Kidney (tissue), 14 donors: ENCODE data around the gene NR6A1. TPM values are rescaled to one million over a fixed set of nuclear protein-coding genes. Genes with fewer than 3 reads are reported as not detected.

ENCODE experiments used
- DNase-seq, 5 donors: peaks; one replicate each; pipeline ENCODE4 v3.0.0-alpha.2; 2013 to 2020
- FAIRE-seq: peaks from 2 replicates; lab custom pipeline; 2012; peaks lifted over from hg19 to GRCh38; lab: Jason Lieb, UNC
- H3K27ac ChIP-seq, 2 donors: one replicate each; pipeline ENCODE4 v1.7.0; 2013; ENCODE audit warnings: low read depth in 2 of 2, low read length in 2 of 2, inconsistent platforms in 1 of 2
- H3K27me3 ChIP-seq: one replicate; pipeline ENCODE4 v1.7.1; 2013; ENCODE audit warnings: low read length, inconsistent platforms; ENCODE audit not compliant: control insufficient read depth, insufficient read depth
- H3K36me3 ChIP-seq, 3 donors: one replicate each; pipeline versions ENCODE4 v1.7.0 to v1.7.1; 2013; ENCODE audit warnings: low read length in 3 of 3, control low read depth in 1 of 3, inconsistent platforms in 1 of 3; ENCODE audit not compliant: insufficient read depth in 3 of 3, control insufficient read depth in 2 of 3
- H3K4me1 ChIP-seq, 3 donors: one replicate each; pipeline versions ENCODE4 v1.7.0 to v1.7.1; 2013; ENCODE audit warnings: low read length in 3 of 3, inconsistent platforms in 1 of 3, low read depth in 1 of 3; ENCODE audit not compliant: control insufficient read depth in 2 of 3, insufficient read depth in 2 of 3
- H3K4me3 ChIP-seq, 3 donors: one replicate each; pipeline versions ENCODE4 v1.7.0 to v1.8.1; 2013; ENCODE audit warnings: low read length in 3 of 3, control low read depth in 1 of 3, inconsistent platforms in 1 of 3
- H3K9ac ChIP-seq, 3 donors: one replicate each; pipeline versions ENCODE4 v1.7.0 to v1.7.1; 2013; ENCODE audit warnings: low read length in 3 of 3, control low read depth in 1 of 3, inconsistent platforms in 1 of 3
- H3K9me3 ChIP-seq, 3 donors: one replicate each; pipeline versions ENCODE4 v1.7.0 to v1.7.1; 2013; ENCODE audit warnings: low read length in 3 of 3, control low read depth in 1 of 3, inconsistent platforms in 1 of 3; ENCODE audit not compliant: control insufficient read depth in 2 of 3, insufficient read depth in 1 of 3
- intact Hi-C: fragments of 100-400 bp; cut with DNase I; formaldehyde crosslinking; loops from one replicate; pipeline ENCODE4 v1.11.1; 2022
- polyA plus RNA-seq: library from polyadenylated mRNA; stranded (reverse); fragments of 350-450 nt; fragmentation: Illumina TruSeq; extraction: RNeasy Lipid Tissue Mini Kit (QIAGEN cat#74804); gene quantifications from one replicate; pipeline ENCODE4 v1.2.3, GENCODE V29; 2014; ENCODE audit warnings: low read depth, low replicate concordance; ENCODE audit not compliant: insufficient read depth
- total RNA-seq: library from RNA; stranded (reverse); fragmentation: NEBNext Ultra II Directional; extraction: Animal tissue kit (Norgen Biotek cat#: 25700); gene quantifications from one replicate; pipeline ENCODE4 v1.2.1, GENCODE V29; 2021
- TF ChIP-seq, protein P1 (sequence below): IDR thresholded peaks from 3 replicates; pipeline ENCODE4 v1.5.1; 2012; ENCODE audit warnings: mild to moderate bottlenecking, moderate library complexity, borderline replicate concordance; ENCODE audit not compliant: insufficient read depth; ENCODE audit errors: extremely low read depth
- donor health status: control.
- donor health status: control.
- donor health status: control.
- donor health status: control.
- donor health status: control.
- donor health status: DM: yes; HTN: yes; CAD: no.
- donor health status: Normal renal cell carcinoma (clear cell type).

The NR6A1 gene
- total and polyA plus RNA-seq, 2 donors from 2014 or later = 1.2 to 3.5 TPM

DNA sequence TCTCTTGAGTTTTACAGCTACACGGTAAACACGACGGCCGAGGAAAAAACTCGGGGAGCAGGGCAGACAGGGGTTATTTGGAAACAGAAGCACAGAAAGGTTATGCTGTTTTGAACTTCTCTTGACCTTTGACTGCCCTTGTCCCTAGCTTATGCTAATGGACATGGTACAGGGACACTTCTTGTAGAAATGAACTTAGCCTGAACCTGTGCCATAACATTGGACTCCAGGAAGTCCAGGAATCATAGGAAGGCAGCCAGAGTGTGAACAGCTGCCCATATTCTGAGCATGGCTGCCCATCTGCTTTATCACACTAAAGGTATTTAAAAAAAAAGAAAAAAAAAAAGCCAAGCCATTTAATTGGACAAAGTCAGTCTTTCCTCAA lies 46.1 kb downstream of the NR6A1 start:
- Histone ChIP-seq H3K27me3 (no peaks in the 10 kb centered on the region), H3K4me1 (peaks cover 0 to 8% (median 5%) of the 10 kb centered on the region in 3 donors), H3K4me3 (no peak overlapping the region), H3K36me3 (no peaks in the 10 kb centered on the region), H3K9me3 (no peaks in the 10 kb centered on the region), H3K27ac (peak overlapping the region in 1 of 2 donors; percentile 26), H3K9ac (no peak overlapping the region)
- FAIRE-seq (no peak), DNase-seq (peak in 1 of 5 donors; percentile 14)
- intact Hi-C loops = no loop called here
- TF ChIP-seq, protein P1, sequence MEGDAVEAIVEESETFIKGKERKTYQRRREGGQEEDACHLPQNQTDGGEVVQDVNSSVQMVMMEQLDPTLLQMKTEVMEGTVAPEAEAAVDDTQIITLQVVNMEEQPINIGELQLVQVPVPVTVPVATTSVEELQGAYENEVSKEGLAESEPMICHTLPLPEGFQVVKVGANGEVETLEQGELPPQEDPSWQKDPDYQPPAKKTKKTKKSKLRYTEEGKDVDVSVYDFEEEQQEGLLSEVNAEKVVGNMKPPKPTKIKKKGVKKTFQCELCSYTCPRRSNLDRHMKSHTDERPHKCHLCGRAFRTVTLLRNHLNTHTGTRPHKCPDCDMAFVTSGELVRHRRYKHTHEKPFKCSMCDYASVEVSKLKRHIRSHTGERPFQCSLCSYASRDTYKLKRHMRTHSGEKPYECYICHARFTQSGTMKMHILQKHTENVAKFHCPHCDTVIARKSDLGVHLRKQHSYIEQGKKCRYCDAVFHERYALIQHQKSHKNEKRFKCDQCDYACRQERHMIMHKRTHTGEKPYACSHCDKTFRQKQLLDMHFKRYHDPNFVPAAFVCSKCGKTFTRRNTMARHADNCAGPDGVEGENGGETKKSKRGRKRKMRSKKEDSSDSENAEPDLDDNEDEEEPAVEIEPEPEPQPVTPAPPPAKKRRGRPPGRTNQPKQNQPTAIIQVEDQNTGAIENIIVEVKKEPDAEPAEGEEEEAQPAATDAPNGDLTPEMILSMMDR = no peak

DNA sequence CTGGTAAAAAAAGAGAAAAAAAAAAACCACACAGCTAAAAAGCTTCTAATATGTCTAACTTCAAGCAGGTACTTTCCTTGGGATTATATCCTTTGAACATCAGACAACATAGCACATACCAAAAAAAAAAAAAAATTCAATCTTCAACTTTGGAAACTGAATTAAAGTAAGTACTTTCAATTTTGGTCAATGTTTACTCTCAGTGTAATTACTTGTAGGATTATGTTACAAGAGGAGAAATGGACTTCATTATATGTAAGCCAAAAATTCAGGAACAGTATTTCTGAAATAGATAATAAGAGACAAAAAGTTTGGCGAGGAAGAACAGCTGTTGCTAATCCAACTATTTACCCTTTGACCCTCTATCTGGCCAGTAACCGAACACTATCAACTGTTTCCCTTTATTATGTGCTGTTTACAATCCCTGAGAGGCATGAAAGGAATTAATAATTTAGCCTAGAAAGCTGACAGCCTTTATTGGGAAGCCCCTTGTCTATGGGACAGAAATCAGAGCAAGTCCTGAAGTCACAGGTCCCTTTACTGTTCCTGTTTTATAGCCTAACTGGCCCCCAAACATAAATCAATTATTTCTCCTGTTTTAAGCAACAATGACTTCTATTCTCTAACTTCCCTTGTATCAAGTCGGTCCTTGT lies 46.6 kb downstream of the NR6A1 start:
- Histone ChIP-seq H3K9ac (no peak overlapping the region), H3K27ac (peak overlapping the region in 1 of 2 donors; percentile 26), H3K4me3 (peak overlapping the region in 1 of 3 donors; percentile 1), H3K36me3 (no peaks in the 10 kb centered on the region), H3K9me3 (no peaks in the 10 kb centered on the region), H3K27me3 (no peaks in the 10 kb centered on the region), H3K4me1 (peaks cover 0 to 8% (median 5%) of the 10 kb centered on the region in 3 donors)
- TF ChIP-seq, protein P1 = no peak
- FAIRE-seq (no peak), DNase-seq (peak in 2 of 5 donors; percentile 13 to 30)
- intact Hi-C loops = no loop called here

DNA sequence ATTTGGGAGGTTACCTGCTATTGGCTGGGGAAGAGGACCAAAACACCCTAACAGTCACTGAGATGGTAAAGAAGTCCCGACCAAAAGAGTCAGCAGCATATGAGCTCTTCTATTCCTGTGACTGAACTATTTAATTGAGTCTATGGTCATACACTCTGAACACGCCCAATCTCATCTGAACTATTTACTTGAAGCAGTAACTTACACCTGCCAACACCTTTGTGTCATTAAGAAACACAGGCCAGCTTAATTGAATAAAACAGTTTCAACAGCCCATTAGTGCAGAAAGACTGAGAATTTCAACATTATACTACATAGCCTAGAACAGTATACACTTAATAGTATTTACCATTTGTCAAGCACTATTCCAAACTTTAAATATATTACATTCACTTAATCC lies 47.8 kb downstream of the NR6A1 start:
- Histone ChIP-seq H3K9ac (no peak overlapping the region), H3K27me3 (no peaks in the 10 kb centered on the region), H3K9me3 (no peaks in the 10 kb centered on the region), H3K4me3 (no peak overlapping the region), H3K27ac (no peak overlapping the region), H3K36me3 (no peaks in the 10 kb centered on the region), H3K4me1 (peaks cover 0 to 8% (median 5%) of the 10 kb centered on the region in 3 donors)
- FAIRE-seq (no peak), DNase-seq (no peak)
- intact Hi-C loops = no loop called here
- TF ChIP-seq, protein P1 = no peak
